Naive thymus-derived CD4-positive, alpha-beta T cell (primary cell): ENCODE measurements around the gene TBC1D32. TPM values are rescaled to one million over a fixed set of nuclear protein-coding genes. Genes with fewer than 3 reads are reported as not detected.
"Not testable (repeated sequence)": the region's sequence is repeated elsewhere in the genome, so short reads cannot be mapped to it uniquely, and the experiment has no call there.

Experiments
- ATAC-seq: fragments of 150-1000 bp; cut with Tn5 transposase; 2 replicates; pipeline ENCODE4 v1.10.0; 2021; ENCODE audit warnings: mild to moderate bottlenecking, moderate library complexity
- CTCF ChIA-PET: fragments of 350-600 bp; sonication (Branson Sonifier 250); formaldehyde crosslinking; loops from one replicate; lab custom pipeline; 2021; ENCODE audit warnings: antibody characterized with exemption; lab: Charles Lee
- POLR2A ChIA-PET: fragments of 350-600 bp; sonication (Branson Sonifier 250); formaldehyde crosslinking; loops from one replicate; lab custom pipeline; 2021; ENCODE audit warnings: antibody characterized with exemption, inconsistent platforms; lab: Charles Lee
- DNase-seq, 9 donors: peaks; one replicate each; pipeline versions ENCODE4 v3.0.0 to v3.0.0-alpha.2; 2020 to 2022; ENCODE audit warnings: mixed read lengths in 1 of 9
- H3K27ac ChIP-seq: one replicate; pipeline ENCODE4 v1.7.0; 2013; ENCODE audit warnings: mild to moderate bottlenecking, low read depth, low read length, moderate library complexity
- H3K27me3 ChIP-seq, 2 donors: one replicate each; pipeline ENCODE4 v1.7.0; 2013; ENCODE audit warnings: low read length in 2 of 2, mild to moderate bottlenecking in 2 of 2, moderate library complexity in 2 of 2; ENCODE audit not compliant: control insufficient read depth in 2 of 2, insufficient read depth in 2 of 2
- H3K36me3 ChIP-seq, 3 experiments: 1 replicate in 2 of 3; 2 replicates in 1 of 3; pipeline ENCODE4 v1.7.0; 2013; ENCODE audit warnings: low read length in 3 of 3, mild to moderate bottlenecking in 3 of 3, moderate library complexity in 1 of 3; ENCODE audit not compliant: insufficient read depth in 3 of 3, control insufficient read depth in 2 of 3
- H3K4me1 ChIP-seq, 2 donors: one replicate each; pipeline ENCODE4 v1.7.0; 2013; ENCODE audit warnings: low read length in 2 of 2, mild to moderate bottlenecking in 2 of 2, moderate library complexity in 1 of 2; ENCODE audit not compliant: control insufficient read depth in 2 of 2, insufficient read depth in 2 of 2
- H3K4me3 ChIP-seq: 2 replicates; pipeline ENCODE4 v1.7.0; 2013; ENCODE audit warnings: mild to moderate bottlenecking, low read length
- H3K9me3 ChIP-seq, 3 experiments: 1 replicate in 2 of 3; 2 replicates in 1 of 3; pipeline ENCODE4 v1.7.0; 2013; ENCODE audit warnings: low read length in 3 of 3; ENCODE audit not compliant: control insufficient read depth in 2 of 3
- H3K27ac Mint-ChIP-seq, 9 donors: one replicate each; pipeline ENCODE4 v1.8.0; 2020 to 2022; ENCODE audit warnings: mixed read lengths in 9 of 9, mild to moderate bottlenecking in 8 of 9, moderate library complexity in 5 of 9, inconsistent platforms in 2 of 9
- H3K27me3 Mint-ChIP-seq, 5 donors: one replicate each; pipeline ENCODE4 v1.8.0; 2021 to 2022; ENCODE audit warnings: mixed read lengths in 5 of 5, mild to moderate bottlenecking in 1 of 5
- H3K36me3 Mint-ChIP-seq, 5 donors: one replicate each; pipeline ENCODE4 v1.8.0; 2020 to 2022; ENCODE audit warnings: mixed read lengths in 5 of 5, mild to moderate bottlenecking in 3 of 5, inconsistent platforms in 1 of 5
- H3K4me1 Mint-ChIP-seq, 7 donors: one replicate each; pipeline ENCODE4 v1.8.0; 2020 to 2022; ENCODE audit warnings: mixed read lengths in 7 of 7, mild to moderate bottlenecking in 3 of 7, inconsistent platforms in 1 of 7
- H3K4me3 Mint-ChIP-seq, 10 donors: one replicate each; pipeline ENCODE4 v1.8.0; 2020 to 2022; ENCODE audit warnings: mild to moderate bottlenecking in 10 of 10, mixed read lengths in 10 of 10, moderate library complexity in 6 of 10, inconsistent platforms in 2 of 10
- H3K9me3 Mint-ChIP-seq, 11 donors: one replicate each; pipeline ENCODE4 v1.8.0; 2020 to 2022; ENCODE audit warnings: mixed read lengths in 11 of 11, mild to moderate bottlenecking in 4 of 11, inconsistent platforms in 1 of 11, moderate library complexity in 1 of 11
- intact Hi-C, 2 donors: fragments of 100-400 bp; cut with micrococcal nuclease; formaldehyde crosslinking; loops; one replicate each; pipeline ENCODE4 v1.15.1; 2023
- polyA plus RNA-seq, 2 donors: library from polyadenylated mRNA; unstranded; fragments of 300-500 nt; fragmentation: Illumina TruSeq; gene quantifications; one replicate each; pipeline ENCODE4 v1.2.3, GENCODE V29; 2021
- total RNA-seq, 6 experiments: library from RNA in 5 of 6; stranded (reverse) in 5 of 6; gene quantifications; 1 replicate in 5 of 6; 2 replicates in 1 of 6; pipeline ENCODE4 v1.2.3 and lab custom pipeline; 2021 to 2026

Gene TBC1D32
- total and polyA plus RNA-seq, 7 experiments from 2014 or later: 2.2 to 17.7 (median 14.7) TPM

GRCh38 chr6:121301156-121301555 is 33.1 kb downstream of the TBC1D32 start:
- peaks cover 7 to 30% (median 24%) of the 10 kb centered on the region in 5 donors for H3K36me3 Mint-ChIP-seq
- intact Hi-C loops, H3K4me3 Mint-ChIP-seq, POLR2A ChIA-PET, H3K27ac ChIP-seq, CTCF ChIA-PET, H3K4me1 ChIP-seq, DNase-seq, H3K9me3 Mint-ChIP-seq, H3K27me3 Mint-ChIP-seq, ATAC-seq, H3K27ac Mint-ChIP-seq, H3K9me3 ChIP-seq, H3K4me3 ChIP-seq, H3K27me3 ChIP-seq, H3K36me3 ChIP-seq: not testable (repeated sequence)
- H3K4me1 Mint-ChIP-seq: peaks cover 0 to 10% (median 0%) of the 10 kb centered on the region in 7 donors

- Mint-ChIP-seq H3K4me1 (peaks cover 0 to 11% (median 0%) of the 10 kb centered on the region in 7 donors), H3K9me3 (peaks cover 0 to 4% (median 0%) of the 10 kb centered on the region in 11 donors), H3K27ac (no peak overlapping the region), H3K4me3 (no peak overlapping the region), H3K27me3 (no peaks in the 10 kb centered on the region), H3K36me3 (peaks cover 8 to 51% (median 35%) of the 10 kb centered on the region in 5 donors)
- Histone ChIP-seq H3K27me3 (no peaks in the 10 kb centered on the region), H3K4me3 (no peak overlapping the region), H3K27ac (no peak overlapping the region), H3K9me3 (no peaks in the 10 kb centered on the region), H3K36me3 (no peaks in the 10 kb centered on the region), H3K4me1 (no peaks in the 10 kb centered on the region)
- POLR2A ChIA-PET: no interaction called here
- intact Hi-C loops: no loop called here
- CTCF ChIA-PET: no interaction called here
- ATAC-seq (peak; percentile 54), DNase-seq (no peak)
These were observed 36.6 kb downstream of the TBC1D32 start for GRCh38 chr6:121297694-121298093.

DNA sequence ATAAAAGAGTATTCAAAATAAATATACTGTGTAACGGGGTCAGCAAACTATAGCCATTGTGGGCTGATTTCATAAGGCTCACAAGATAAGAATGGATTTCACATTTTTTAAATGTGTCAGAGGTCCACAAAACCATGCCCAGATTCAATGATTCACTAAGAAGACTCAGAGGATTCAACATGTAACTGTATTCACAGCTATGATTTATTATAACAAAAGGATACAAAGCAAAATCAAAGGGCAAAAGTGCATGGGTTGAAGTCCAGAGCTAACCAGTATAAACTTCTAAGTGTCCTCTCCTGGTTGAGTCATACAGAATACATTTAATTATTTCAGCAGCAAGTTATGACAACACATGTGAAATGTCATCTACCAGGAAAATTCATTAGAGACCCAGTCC is 49.2 kb downstream of the TBC1D32 start:
- Histone ChIP-seq H3K27ac (no peak overlapping the region), H3K4me3 (no peak overlapping the region), H3K4me1 (no peaks in the 10 kb centered on the region), H3K27me3 (no peaks in the 10 kb centered on the region), H3K9me3 (no peaks in the 10 kb centered on the region), H3K36me3 (no peaks in the 10 kb centered on the region)
- Mint-ChIP-seq H3K4me3 (no peak overlapping the region), H3K27me3 (no peaks in the 10 kb centered on the region), H3K27ac (no peak overlapping the region), H3K36me3 (peaks cover 3 to 67% (median 38%) of the 10 kb centered on the region in 5 donors), H3K4me1 (peaks cover 0 to 7% (median 0%) of the 10 kb centered on the region in 7 donors), H3K9me3 (peaks cover 0 to 3% (median 0%) of the 10 kb centered on the region in 11 donors)
- ATAC-seq: no peak
- POLR2A ChIA-PET: no interaction called here
- CTCF ChIA-PET: no interaction called here
- DNase-seq: no peak
- intact Hi-C loops: no loop called here

DNA sequence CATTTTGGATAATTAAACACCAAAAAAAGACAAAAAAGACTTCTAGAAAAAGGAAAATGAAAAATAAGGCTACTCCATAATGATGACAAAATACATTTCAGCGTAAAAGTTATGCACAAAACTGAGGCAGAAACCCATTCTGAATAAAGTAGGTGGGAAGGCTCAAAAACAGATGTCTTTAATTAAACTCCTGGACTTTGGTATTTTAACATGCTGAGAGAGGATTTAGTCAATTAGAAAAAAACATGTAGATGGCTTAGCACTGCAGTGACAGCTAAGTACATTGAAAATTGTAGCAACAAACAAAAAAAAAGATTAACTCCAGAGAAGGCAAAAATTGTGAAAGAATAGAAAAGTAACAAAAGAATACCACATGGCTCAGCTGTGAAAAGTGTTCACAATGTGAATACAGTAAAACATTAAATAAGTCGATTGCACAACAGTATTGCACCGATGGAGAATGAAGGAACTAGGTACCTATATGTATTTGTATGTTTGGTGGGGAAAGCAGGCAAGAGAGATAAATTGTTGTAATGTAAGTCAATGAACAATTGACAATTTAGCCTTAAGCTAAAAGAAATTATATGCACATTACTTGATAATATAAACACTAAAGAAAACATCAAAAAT is 59.5 kb downstream of the TBC1D32 start:
- Histone ChIP-seq H3K9me3 (no peaks in the 10 kb centered on the region), H3K4me1 (no peaks in the 10 kb centered on the region), H3K27me3 (no peaks in the 10 kb centered on the region), H3K27ac (no peak overlapping the region), H3K4me3 (no peak overlapping the region), H3K36me3 (no peaks in the 10 kb centered on the region)
- Mint-ChIP-seq H3K27ac (no peak overlapping the region), H3K9me3 (peaks cover 0 to 25% (median 9%) of the 10 kb centered on the region in 11 donors), H3K36me3 (peaks cover 22 to 72% (median 47%) of the 10 kb centered on the region in 5 donors), H3K4me1 (no peaks in the 10 kb centered on the region), H3K27me3 (no peaks in the 10 kb centered on the region), H3K4me3 (no peak overlapping the region)
- intact Hi-C loops: no loop called here
- CTCF ChIA-PET: interaction anchor here (0.6 kb wide), 1 partner anchor 192 kb away, joined by 3 read pairs; no protein-coding TSS in a partner anchor
- POLR2A ChIA-PET: no interaction called here
- ATAC-seq (no peak), DNase-seq (no peak)

DNA sequence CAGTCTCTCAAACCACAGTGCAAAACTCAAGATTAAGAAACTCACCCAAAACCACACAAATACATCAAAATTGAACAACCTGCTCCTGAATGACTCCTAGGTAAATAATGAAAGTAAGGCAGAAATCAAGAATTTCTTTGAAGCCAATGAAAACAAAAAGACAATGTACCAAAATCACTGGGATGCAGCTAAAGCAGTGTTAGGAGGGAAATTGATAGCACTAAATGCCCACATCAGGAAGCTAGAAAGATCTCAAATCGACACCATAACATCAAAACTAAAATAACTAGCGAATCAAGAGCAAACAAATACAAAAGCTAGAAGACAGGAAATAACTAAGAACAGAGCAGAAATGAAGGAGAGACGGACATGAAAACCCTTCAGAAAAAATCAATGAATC is 70.5 kb downstream of the TBC1D32 start:
- no peaks in the 10 kb centered on the region for H3K27me3 Mint-ChIP-seq
- CTCF ChIA-PET: no interaction called here
- no peak for ATAC-seq

DNA sequence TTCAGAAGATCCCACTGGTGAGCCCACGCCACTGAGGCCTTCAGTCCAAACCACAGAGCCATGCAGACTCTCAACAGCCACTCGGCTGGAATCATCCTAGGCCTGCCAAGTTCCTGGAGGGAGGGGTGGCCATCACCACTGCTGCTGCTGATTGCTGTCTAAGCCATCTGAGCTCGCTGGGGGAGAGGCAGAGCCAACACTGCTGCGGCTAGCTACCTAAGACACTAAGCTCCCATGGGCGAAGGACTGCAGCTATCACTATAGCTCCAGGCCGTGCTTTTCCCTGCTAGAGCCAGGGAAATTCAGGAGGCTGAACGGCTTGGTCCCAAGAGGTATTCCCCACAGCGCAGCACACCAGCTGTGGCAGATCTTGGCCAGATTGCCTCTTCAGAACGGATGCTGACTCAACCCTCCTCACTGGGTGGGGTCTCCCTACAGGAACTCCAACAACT is 73.6 kb downstream of the TBC1D32 start:
- ATAC-seq: no peak
- Mint-ChIP-seq H3K9me3 (peaks cover 0 to 35% (median 19%) of the 10 kb centered on the region in 11 donors), H3K27ac (no peak overlapping the region), H3K27me3 (no peaks in the 10 kb centered on the region), H3K4me3 (no peak overlapping the region), H3K36me3 (peaks cover 35 to 85% (median 79%) of the 10 kb centered on the region in 5 donors), H3K4me1 (peaks cover 0 to 3% (median 0%) of the 10 kb centered on the region in 7 donors)
- H3K36me3 ChIP-seq: peaks cover 0 to 12% (median 4%) of the 10 kb centered on the region in 3 experiments
- no peak overlapping the region for H3K4me3 ChIP-seq
- POLR2A ChIA-PET: no interaction called here
- no peaks in the 10 kb centered on the region for H3K4me1 ChIP-seq
- intact Hi-C loops: no loop called here
- no peak overlapping the region for H3K27ac ChIP-seq
- no peaks in the 10 kb centered on the region for H3K9me3 ChIP-seq
- no peak for DNase-seq
- H3K27me3 ChIP-seq: no peaks in the 10 kb centered on the region
- CTCF ChIA-PET: no interaction called here

More for the DNA sequence above, 70.5 kb downstream of the TBC1D32 start:
- peaks cover 0 to 9% (median 0%) of the 10 kb centered on the region in 3 experiments for H3K9me3 ChIP-seq
- intact Hi-C loops: no loop called here
- no peak for DNase-seq
- POLR2A ChIA-PET: no interaction called here
- Mint-ChIP-seq H3K4me1 (peaks cover 0 to 3% (median 0%) of the 10 kb centered on the region in 7 donors), H3K36me3 (peaks cover 47 to 93% (median 83%) of the 10 kb centered on the region in 5 donors), H3K4me3 (peak overlapping the region in 1 of 10 donors; percentile 33), H3K9me3 (peaks cover 5 to 56% (median 32%) of the 10 kb centered on the region in 11 donors), H3K27ac (peak overlapping the region in 1 of 9 donors; percentile 22)
- H3K4me1 ChIP-seq: no peaks in the 10 kb centered on the region
- H3K27me3 ChIP-seq: no peaks in the 10 kb centered on the region
- H3K4me3 ChIP-seq: no peak overlapping the region
- H3K36me3 ChIP-seq: peaks cover 0 to 17% (median 4%) of the 10 kb centered on the region in 3 experiments
- no peak overlapping the region for H3K27ac ChIP-seq

GRCh38 chr6:121247386-121247785 is 86.9 kb downstream of the TBC1D32 start:
- Histone ChIP-seq H3K27me3 (no peaks in the 10 kb centered on the region), H3K9me3 (peaks cover 0 to 7% (median 7%) of the 10 kb centered on the region in 3 experiments), H3K36me3 (no peaks in the 10 kb centered on the region), H3K27ac (no peak overlapping the region), H3K4me1 (no peaks in the 10 kb centered on the region), H3K4me3 (no peak overlapping the region)
- ChIA-PET POLR2A (no interaction called here), CTCF (no interaction called here)
- H3K27ac Mint-ChIP-seq: no peak overlapping the region
- DNase-seq (no peak), ATAC-seq (no peak)
- H3K27me3 Mint-ChIP-seq: no peaks in the 10 kb centered on the region
- peaks cover 0 to 10% (median 6%) of the 10 kb centered on the region in 7 donors for H3K4me1 Mint-ChIP-seq
- intact Hi-C loops: no loop called here
- peaks cover 20 to 63% (median 42%) of the 10 kb centered on the region in 11 donors for H3K9me3 Mint-ChIP-seq
- peaks cover 47 to 95% (median 63%) of the 10 kb centered on the region in 5 donors for H3K36me3 Mint-ChIP-seq
- H3K4me3 Mint-ChIP-seq: no peak overlapping the region
